Measurements from ENCODE around the gene BRSK1. TPM values are rescaled to one million over a fixed set of nuclear protein-coding genes. Genes with fewer than 3 reads are reported as not detected.
A peak's percentile ranks its signal among the peaks of the same experiment; 100 is the strongest.

The BRSK1 gene
- total and polyA plus RNA-seq, 2 of the 8 experiments (the other 6 are each of a cell fraction or from before 2014, with no cell fraction given) = 27.6 to 32.7 TPM

GRCh38 chr19:55321466-55322137 is 37.8 kb downstream of the BRSK1 start:
- Histone ChIP-seq H2AK5ac (ENCODE audit: low read depth, low read length) (peak overlapping the region; percentile 86; the same call in 1 of the 2 replicates), H3K4me1 (replicated peaks in 1 of 4; ENCODE audit: control insufficient read depth in 3 of 4, insufficient read depth in 4 of 4, low read length in 3 of 4) (peaks cover 0 to 10% (median 5%) of the 10 kb centered on the region in 4 experiments; a peak in 6 of 7 replicates), H3K36me3 (ENCODE audit: control insufficient read depth in 2 of 4, insufficient read depth in 4 of 4, low read length in 3 of 4) (no peaks in the 10 kb centered on the region), H3K9me3 (ENCODE audit: insufficient read depth in 2 of 2, low read depth in 1 of 2, low read length in 1 of 2) (no peaks in the 10 kb centered on the region), H2BK120ac (replicated peaks; ENCODE audit: low read depth, low read length) (no peak overlapping the region), H3K14ac (ENCODE audit: insufficient read length) (no peak overlapping the region), H3K23me2 (ENCODE audit: low read depth, low read length) (peaks cover 2% of the 10 kb centered on the region; the same call in 1 of the 2 replicates), H3K27me3 (replicated peaks in 1 of 4; ENCODE audit: control insufficient read depth in 3 of 4, extremely low read depth in 1 of 4, insufficient read depth in 3 of 4, low read length in 3 of 4) (no peaks in the 10 kb centered on the region), H2BK5ac (ENCODE audit: low read depth, low read length) (no peak overlapping the region), H2BK12ac (ENCODE audit: low read depth, low read length) (peak overlapping the region; percentile 50; the same call in 1 of the 2 replicates), H3K9ac (replicated peaks in 1 of 4; ENCODE audit: extremely low read depth in 1 of 4, low read depth in 3 of 4, low read length in 3 of 4) (no peak overlapping the region), H4K91ac (replicated peaks; ENCODE audit: insufficient read length, low read length) (peak overlapping the region; percentile 13), H3K23ac (ENCODE audit: insufficient read length) (no peak overlapping the region), H4K8ac (ENCODE audit: extremely low read depth, insufficient read depth, low read length) (peak overlapping the region; percentile 38), H2BK15ac (ENCODE audit: low read length) (peak overlapping the region; percentile 61; the same call in 1 of the 2 replicates), H3K27ac (ENCODE audit: low read depth, low read length) (no peak overlapping the region), H4K5ac (ENCODE audit: insufficient read length, low read depth, low read length) (no peak overlapping the region), H3K79me1 (ENCODE audit: low read depth, low read length) (no peaks in the 10 kb centered on the region), H2AFZ (ENCODE audit: low read length) (no peak overlapping the region), H2BK20ac (ENCODE audit: low read length) (0 out of 2 replicates have a peak overlapping the region, but pooled peaks have one; percentile 48), H3K18ac (ENCODE audit: extremely low read depth, low read length) (no peak overlapping the region), H3K4ac (replicated peaks; ENCODE audit: insufficient read length, low read depth, low read length) (no peak overlapping the region), H3K4me3 (ENCODE audit: extremely low read depth in 1 of 4, insufficient read depth in 2 of 4, low read depth in 3 of 4, low read length in 4 of 4) (no peak overlapping the region), H3K79me2 (ENCODE audit: control insufficient read depth in 1 of 2, insufficient read depth in 2 of 2, low read length in 2 of 2) (no peaks in the 10 kb centered on the region), H3K56ac (replicated peaks; ENCODE audit: insufficient read length, low read depth, low read length) (no peak overlapping the region), H3K4me2 (ENCODE audit: insufficient read depth in 1 of 2, low read depth in 2 of 2, low read length in 2 of 2) (no peak overlapping the region), H4K20me1 (replicated peaks in 1 of 2; ENCODE audit: control insufficient read depth in 1 of 2, insufficient read depth in 2 of 2, low read length in 2 of 2) (no peaks in the 10 kb centered on the region)
- POLR2A ChIA-PET (ENCODE audit: partially characterized antibody) = interaction anchor here (0.7 to 4.3 kb wide), 13 partner anchors 9 to 278 kb away, joined by 3 to 23 read pairs (median 4); partner anchors contain the start of genes FIZ1, KMT5C, UBE2S and ZNF524
- no peak for FAIRE-seq
- DNase-seq (ENCODE audit: low read depth in 1 of 2, low spot score in 2 of 2) = no peak
- CTCF ChIA-PET (ENCODE audit: partially characterized antibody) = interaction anchor here (0.7 to 2.7 kb wide), 8 partner anchors 10 to 111 kb away, joined by 3 to 18 read pairs (median 6); partner anchors contain the start of gene TMEM238
- 81% methylated on average over 9 of the region's 9 CpGs; no CpG with 5 or more reads in 1 of the 2 experiments for WGBS, 2 experiments (ENCODE audit: extremely low coverage in 1 of 2, insufficient coverage in 1 of 2, insufficient read length in 1 of 2, insufficient replicate concordance in 2 of 2, low coverage in 1 of 2, low lambda C conversion rate in 2 of 2, missing lambda C conversion rate in 1 of 2)
- TF ChIP-seq TCF12 (IDR thresholded peaks at IDR 0.05; ENCODE audit: low read depth, low read length) (no peak), SUZ12 (IDR thresholded peaks at IDR 0.05; ENCODE audit: low read length) (no peak), CTCF (IDR thresholded peaks at IDR 0.05; ENCODE audit: control extremely low read depth in 1 of 3, insufficient read depth in 1 of 3, low read depth in 1 of 3, low read length in 3 of 3) (no peak), CREB1 (IDR thresholded peaks at IDR 0.05) (no peak), RBBP5 (IDR thresholded peaks at IDR 0.05; ENCODE audit: borderline replicate concordance, low read depth, low read length) (no peak), FOSL1 (IDR thresholded peaks at IDR 0.05; ENCODE audit: insufficient read depth, low read depth, low read length) (no peak), SIX5 (IDR thresholded peaks at IDR 0.05; ENCODE audit: low read depth, low read length) (no peak), JUN (IDR thresholded peaks at IDR 0.05; ENCODE audit: low read depth, low read length) (no peak), PHF8 (conservative IDR thresholded peaks at IDR 0.05; ENCODE audit: low read depth, low read length) (no peak), POLR2A (IDR thresholded peaks at IDR 0.05; ENCODE audit: control extremely low read depth in 1 of 2, low read depth in 2 of 2, low read length in 2 of 2) (no peak)
